ENCODE measurements around the gene UBE2D1.

GRCh38 chr10:58322072-58322834 lies 12.6 kb upstream of the UBE2D1 start:
- no peak for TF ChIP-seq EZH2phosphoT487 (IDR thresholded peaks at IDR 0.05)
- no peak for TF ChIP-seq CTCF (IDR thresholded peaks at IDR 0.05)

Measured in neural progenitor cell (in vitro differentiated cells).